Measurements from ENCODE around the gene INPP5B. TPM values are rescaled to one million over a fixed set of nuclear protein-coding genes. Genes with fewer than 3 reads are reported as not detected.
A peak's percentile ranks its signal among the peaks of the same experiment; 100 is the strongest.

Gene INPP5B
- total RNA-seq, 1 experiment from 2014 or later = 26.8 TPM

GRCh38 chr1:37945251-37945650 lies 1.6 kb downstream of the INPP5B start (continued):
- TF ChIP-seq AFF4 (CRISPR knock-in tag; IDR thresholded peaks at IDR 0.05; ENCODE audit: borderline replicate concordance) (no peak), ZNF281 (CRISPR knock-in tag; IDR thresholded peaks at IDR 0.05) (no peak)

DNA sequence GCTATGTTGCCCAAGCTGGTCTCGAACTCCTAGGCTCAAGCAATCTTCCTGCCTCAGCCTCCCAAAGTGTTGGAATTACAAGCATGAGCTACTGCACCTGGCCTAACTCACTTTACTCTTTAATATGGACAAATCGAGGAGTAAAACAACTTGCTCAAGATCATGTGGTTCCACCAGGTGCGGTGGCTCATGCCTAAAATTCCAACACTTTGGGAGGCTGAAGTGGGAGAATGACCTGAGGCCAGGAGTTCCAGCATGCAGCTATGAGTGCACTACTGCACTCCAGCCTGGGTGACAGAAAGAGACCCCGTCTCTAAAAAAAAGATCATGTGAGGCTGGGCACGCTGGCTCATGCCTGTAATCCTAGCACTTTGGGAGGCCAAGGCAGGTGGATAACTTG lies 2.0 kb downstream of the INPP5B start:
- CTCF ChIA-PET = interaction anchor here (0.6 to 1.2 kb wide), 4 partner anchors 9 to 545 kb away, joined by 3 to 4 read pairs (median 3); no protein-coding TSS in a partner anchor
- Mint-ChIP-seq H3K4me3 (peak overlapping the region; percentile 14; the same call in 1 of the 2 replicates), H3K27me3 (ENCODE audit: low read depth) (no peaks in the 10 kb centered on the region), H3K4me1 (peaks cover 12% of the 10 kb centered on the region), H3K27ac (no peak overlapping the region), H3K36me3 (no peaks in the 10 kb centered on the region), H3K9me3 (no peaks in the 10 kb centered on the region)
- TF ChIP-seq SMAD3 (CRISPR knock-in tag; IDR thresholded peaks at IDR 0.05; ENCODE audit: borderline replicate concordance) (no peak), TCF7 (CRISPR knock-in tag; IDR thresholded peaks at IDR 0.05; ENCODE audit: low read depth) (no peak), ZNF416 (CRISPR knock-in tag; IDR thresholded peaks at IDR 0.05) (no peak), NFATC4 (CRISPR knock-in tag; IDR thresholded peaks at IDR 0.05) (no peak)
- TF ChIP-seq, protein P1, sequence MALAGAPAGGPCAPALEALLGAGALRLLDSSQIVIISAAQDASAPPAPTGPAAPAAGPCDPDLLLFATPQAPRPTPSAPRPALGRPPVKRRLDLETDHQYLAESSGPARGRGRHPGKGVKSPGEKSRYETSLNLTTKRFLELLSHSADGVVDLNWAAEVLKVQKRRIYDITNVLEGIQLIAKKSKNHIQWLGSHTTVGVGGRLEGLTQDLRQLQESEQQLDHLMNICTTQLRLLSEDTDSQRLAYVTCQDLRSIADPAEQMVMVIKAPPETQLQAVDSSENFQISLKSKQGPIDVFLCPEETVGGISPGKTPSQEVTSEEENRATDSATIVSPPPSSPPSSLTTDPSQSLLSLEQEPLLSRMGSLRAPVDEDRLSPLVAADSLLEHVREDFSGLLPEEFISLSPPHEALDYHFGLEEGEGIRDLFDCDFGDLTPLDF (CRISPR knock-in tag; IDR thresholded peaks at IDR 0.05) = no peak
- ATAC-seq = no peak
- no peak for DNase-seq (ENCODE audit: low spot score)
- POLR2A ChIA-PET = no interaction called here

DNA sequence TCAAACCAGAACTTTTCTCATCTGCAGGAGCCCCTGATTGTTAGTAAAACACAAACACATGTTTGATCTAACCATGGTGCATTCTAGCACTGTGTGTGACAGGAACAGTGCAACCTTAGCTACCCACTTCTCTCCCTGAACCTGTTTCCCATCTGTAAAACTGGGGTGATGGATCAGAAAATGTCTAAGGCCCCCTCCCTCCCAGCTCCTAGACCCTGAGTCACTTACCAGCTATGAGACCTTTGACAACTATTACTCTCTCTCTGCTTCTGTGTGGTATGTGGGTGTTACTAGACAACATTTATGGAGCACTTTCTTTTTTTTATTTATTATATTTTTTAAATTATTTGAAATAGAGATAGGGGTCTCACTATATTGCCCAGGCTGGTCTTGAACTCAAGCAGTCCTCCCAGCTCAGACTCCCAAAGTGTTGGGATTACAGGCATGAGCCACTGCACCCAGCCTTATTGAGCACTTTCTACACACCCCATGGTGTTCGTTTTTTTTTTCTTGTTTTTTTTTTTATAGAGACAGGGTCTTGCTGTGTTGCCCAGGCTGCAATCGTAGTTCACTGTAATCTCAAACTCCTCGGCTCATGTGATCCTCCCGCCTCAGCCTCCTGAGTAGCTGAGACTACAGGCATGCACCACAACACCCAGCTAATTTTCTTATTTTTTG lies 2.6 kb downstream of the INPP5B start:
- peaks cover 10% of the 10 kb centered on the region for H3K4me1 Mint-ChIP-seq
- POLR2A ChIA-PET = interaction anchor here (0.6 kb wide), 1 partner anchor 449 kb away, joined by 4 read pairs; no protein-coding TSS in a partner anchor
- CTCF ChIA-PET = interaction anchor here (0.6 to 1.2 kb wide), 4 partner anchors 8 to 546 kb away, joined by 3 to 4 read pairs (median 3); no protein-coding TSS in a partner anchor
- TF ChIP-seq, protein P2, sequence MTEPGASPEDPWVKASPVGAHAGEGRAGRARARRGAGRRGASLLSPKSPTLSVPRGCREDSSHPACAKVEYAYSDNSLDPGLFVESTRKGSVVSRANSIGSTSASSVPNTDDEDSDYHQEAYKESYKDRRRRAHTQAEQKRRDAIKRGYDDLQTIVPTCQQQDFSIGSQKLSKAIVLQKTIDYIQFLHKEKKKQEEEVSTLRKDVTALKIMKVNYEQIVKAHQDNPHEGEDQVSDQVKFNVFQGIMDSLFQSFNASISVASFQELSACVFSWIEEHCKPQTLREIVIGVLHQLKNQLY (CRISPR knock-in tag; IDR thresholded peaks at IDR 0.05) = no peak
- TF ChIP-seq ZNF121 (CRISPR knock-in tag; IDR thresholded peaks at IDR 0.05) = 0 out of 2 replicates have a peak, but pooled peaks have one; percentile 37
- H3K27ac Mint-ChIP-seq = no peak overlapping the region
- H3K9me3 Mint-ChIP-seq = no peaks in the 10 kb centered on the region
- H3K27me3 Mint-ChIP-seq (ENCODE audit: low read depth) = no peaks in the 10 kb centered on the region
- no peak overlapping the region for H3K4me3 Mint-ChIP-seq
- H3K36me3 Mint-ChIP-seq = no peaks in the 10 kb centered on the region
- ATAC-seq = no peak
- DNase-seq (ENCODE audit: low spot score) = no peak
